ENCODE measurements around the gene TTLL11.

GRCh38 chr9:122030357-122030756 lies 62.8 kb downstream of the TTLL11 start:
- TF ChIP-seq, protein P1, sequence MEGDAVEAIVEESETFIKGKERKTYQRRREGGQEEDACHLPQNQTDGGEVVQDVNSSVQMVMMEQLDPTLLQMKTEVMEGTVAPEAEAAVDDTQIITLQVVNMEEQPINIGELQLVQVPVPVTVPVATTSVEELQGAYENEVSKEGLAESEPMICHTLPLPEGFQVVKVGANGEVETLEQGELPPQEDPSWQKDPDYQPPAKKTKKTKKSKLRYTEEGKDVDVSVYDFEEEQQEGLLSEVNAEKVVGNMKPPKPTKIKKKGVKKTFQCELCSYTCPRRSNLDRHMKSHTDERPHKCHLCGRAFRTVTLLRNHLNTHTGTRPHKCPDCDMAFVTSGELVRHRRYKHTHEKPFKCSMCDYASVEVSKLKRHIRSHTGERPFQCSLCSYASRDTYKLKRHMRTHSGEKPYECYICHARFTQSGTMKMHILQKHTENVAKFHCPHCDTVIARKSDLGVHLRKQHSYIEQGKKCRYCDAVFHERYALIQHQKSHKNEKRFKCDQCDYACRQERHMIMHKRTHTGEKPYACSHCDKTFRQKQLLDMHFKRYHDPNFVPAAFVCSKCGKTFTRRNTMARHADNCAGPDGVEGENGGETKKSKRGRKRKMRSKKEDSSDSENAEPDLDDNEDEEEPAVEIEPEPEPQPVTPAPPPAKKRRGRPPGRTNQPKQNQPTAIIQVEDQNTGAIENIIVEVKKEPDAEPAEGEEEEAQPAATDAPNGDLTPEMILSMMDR (optimal IDR thresholded peaks at IDR 0.05 in 1 of 3, IDR thresholded peaks at IDR 0.05 in 1 of 3, conservative IDR thresholded peaks at IDR 0.05 in 1 of 3; ENCODE audit: extremely low read depth in 1 of 3, insufficient read depth in 2 of 3, low read length in 3 of 3), result no peak
- TF ChIP-seq EZH2 (IDR thresholded peaks at IDR 0.05; ENCODE audit: low read length), result no peak

All from keratinocyte (primary cell).